ENCODE measurements around the gene KHNYN. TPM values are rescaled to one million over a fixed set of nuclear protein-coding genes. Genes with fewer than 3 reads are reported as not detected.

KHNYN gene
- total RNA-seq, 1 donor: 43.2 TPM

DNA sequence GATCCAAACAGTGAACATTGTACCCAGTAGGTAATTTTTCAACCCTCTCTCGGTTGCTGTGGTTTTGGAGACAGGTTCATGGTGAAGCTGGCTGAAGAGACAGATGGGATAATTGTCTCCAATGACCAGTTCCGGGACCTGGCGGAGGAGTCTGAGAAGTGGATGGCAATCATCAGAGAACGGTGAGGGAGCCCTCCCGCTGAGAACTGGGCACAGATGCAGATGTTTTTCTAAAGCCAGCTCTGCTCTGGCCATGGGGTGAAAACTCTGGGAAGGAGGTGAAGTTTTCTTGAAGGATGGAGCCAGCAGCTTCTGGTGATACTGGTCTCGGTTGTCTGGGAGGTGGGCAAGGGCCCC, 6.2 kb downstream of the KHNYN start:
- TF ChIP-seq, protein P1, sequence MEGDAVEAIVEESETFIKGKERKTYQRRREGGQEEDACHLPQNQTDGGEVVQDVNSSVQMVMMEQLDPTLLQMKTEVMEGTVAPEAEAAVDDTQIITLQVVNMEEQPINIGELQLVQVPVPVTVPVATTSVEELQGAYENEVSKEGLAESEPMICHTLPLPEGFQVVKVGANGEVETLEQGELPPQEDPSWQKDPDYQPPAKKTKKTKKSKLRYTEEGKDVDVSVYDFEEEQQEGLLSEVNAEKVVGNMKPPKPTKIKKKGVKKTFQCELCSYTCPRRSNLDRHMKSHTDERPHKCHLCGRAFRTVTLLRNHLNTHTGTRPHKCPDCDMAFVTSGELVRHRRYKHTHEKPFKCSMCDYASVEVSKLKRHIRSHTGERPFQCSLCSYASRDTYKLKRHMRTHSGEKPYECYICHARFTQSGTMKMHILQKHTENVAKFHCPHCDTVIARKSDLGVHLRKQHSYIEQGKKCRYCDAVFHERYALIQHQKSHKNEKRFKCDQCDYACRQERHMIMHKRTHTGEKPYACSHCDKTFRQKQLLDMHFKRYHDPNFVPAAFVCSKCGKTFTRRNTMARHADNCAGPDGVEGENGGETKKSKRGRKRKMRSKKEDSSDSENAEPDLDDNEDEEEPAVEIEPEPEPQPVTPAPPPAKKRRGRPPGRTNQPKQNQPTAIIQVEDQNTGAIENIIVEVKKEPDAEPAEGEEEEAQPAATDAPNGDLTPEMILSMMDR (IDR thresholded peaks at IDR 0.05; ENCODE audit: insufficient read depth, low read depth, low read length): no peak
- no peak for DNase-seq (ENCODE audit: low read depth)
- H3K4me3 ChIP-seq (ENCODE audit: low read depth, low read length): no peak overlapping the region

DNA sequence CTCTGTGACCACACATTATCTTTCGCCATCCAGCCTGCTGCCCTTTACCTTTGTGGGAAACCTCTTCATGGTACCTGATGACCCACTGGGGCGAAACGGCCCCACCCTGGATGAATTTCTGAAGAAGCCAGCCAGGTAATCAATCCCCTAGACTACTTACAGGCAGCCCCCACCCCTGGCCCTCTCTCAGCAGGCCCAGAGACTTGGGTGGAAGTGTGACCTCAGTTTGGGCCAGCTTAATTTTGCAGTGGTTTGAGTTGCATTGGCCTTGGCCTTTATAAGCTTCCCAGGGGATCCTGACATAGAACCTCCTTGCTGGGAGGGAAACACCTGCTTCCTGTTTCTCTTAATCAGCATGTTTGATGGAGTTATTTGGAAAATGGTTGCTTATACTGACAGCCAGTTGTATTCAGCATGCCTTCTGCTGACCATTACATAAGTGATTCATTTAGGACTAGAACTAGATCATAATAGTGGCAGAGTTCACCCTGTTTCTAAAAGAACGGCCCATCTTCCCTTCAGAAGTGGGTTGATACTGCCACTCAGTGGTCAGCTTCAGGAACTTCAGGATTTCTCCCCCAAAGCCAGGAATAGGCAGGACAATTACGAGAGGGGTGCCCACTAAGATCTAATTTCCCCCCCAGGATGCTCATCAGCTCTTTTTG, 6.7 kb downstream of the KHNYN start:
- H3K4me3 ChIP-seq (ENCODE audit: low read depth, low read length): no peak overlapping the region
- TF ChIP-seq, protein P1 (IDR thresholded peaks at IDR 0.05; ENCODE audit: insufficient read depth, low read depth, low read length): peak; percentile 79
- DNase-seq (ENCODE audit: low read depth): peak; percentile 78

DNA sequence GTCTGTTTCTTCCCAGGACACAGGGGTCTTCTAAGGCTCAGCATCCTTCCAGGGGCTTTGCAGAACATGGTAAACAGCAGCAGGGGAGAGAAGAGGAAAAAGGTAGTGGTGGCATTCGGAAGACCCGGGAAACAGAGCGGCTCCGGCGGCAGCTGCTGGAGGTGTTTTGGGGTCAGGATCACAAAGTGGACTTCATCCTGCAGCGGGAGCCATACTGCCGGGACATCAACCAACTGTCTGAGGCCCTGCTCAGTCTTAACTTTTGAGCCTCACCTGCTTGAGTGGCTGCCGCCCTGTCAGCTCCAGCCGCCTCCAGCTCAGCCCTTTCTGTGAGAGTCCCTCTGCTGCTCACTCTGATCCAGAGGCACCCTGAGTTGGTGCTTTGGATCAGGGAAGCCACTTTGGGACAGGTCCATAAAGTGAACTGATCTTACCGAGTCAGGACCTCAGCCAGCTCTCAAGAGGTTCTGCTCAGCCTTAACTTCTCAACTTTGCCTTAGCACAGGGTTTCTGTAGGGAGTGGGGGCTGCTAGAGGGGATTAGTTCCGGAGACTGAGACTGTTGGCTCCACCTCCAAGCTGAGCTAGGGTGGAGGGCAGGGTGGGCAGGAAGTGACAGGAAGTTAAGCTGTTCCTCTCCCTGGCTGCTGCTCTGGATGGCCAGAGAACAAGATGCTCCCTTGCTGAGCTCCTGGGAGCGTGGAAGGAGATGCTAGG, 7.4 kb downstream of the KHNYN start:
- TF ChIP-seq, protein P1 (IDR thresholded peaks at IDR 0.05; ENCODE audit: insufficient read depth, low read depth, low read length): no peak
- no peak overlapping the region for H3K4me3 ChIP-seq (ENCODE audit: low read depth, low read length)
- no peak for DNase-seq (ENCODE audit: low read depth)

DNA sequence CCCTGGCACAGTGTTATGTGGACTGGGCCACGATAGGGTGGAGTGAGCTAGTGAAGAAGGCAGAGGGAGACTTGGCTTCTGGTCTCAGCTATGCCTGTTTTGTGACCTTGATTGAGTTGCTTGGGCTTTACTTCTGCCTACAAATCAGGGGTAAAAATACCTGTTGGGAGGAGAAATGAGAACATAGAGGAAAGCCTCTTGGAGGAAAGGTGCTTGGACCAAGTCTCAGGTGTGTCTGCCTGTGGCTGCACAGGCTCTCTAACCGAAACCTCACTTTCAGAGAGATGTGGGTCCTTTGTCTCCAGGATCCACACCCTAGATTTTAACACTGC, 7.9 kb downstream of the KHNYN start:
- DNase-seq (ENCODE audit: low read depth): no peak
- H3K4me3 ChIP-seq (ENCODE audit: low read depth, low read length): no peak overlapping the region
- TF ChIP-seq, protein P1 (IDR thresholded peaks at IDR 0.05; ENCODE audit: insufficient read depth, low read depth, low read length): no peak

DNA sequence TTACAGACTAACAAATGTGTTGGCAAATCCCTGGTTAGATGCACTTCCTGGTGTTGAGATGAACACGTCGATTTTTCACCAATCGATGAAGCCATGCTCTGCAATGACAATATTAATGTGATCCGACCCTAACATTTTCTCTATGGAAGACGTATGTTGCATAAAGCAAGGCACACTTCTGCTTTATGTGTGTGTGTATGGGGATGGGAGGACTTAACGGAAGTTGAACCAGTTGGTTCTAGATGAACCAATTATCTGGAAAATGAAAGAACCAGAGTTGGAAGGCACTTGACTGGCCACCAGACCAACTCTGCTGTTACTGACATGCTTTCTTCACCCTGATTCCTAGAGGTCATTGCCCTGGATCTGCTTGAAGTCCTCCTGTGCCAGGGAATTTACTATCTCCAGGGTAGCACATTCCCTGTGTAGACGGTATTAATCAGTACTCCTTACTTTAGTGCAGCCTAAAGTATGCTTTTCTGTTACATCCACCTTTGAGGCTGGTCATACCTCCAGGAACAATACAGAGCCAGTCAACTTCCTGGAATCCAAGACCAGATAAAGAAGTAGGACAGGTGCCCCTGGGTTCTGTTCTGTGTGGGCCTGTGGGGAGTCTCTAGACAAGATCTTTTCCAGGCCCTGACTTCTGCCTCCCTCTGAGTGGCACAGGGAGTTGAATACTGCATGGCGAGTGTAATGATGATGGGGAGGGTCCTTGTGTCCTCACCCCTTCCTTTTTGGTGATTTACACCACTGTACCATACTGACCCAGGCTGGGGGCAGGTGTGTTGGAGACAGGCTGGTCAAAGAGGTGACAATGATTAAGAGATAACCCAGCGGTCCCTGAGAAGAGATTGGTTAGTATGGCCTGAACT, 8.7 kb downstream of the KHNYN start:
- TF ChIP-seq, protein P1 (IDR thresholded peaks at IDR 0.05; ENCODE audit: insufficient read depth, low read depth, low read length): no peak
- DNase-seq (ENCODE audit: low read depth): no peak
- no peak overlapping the region for H3K4me3 ChIP-seq (ENCODE audit: low read depth, low read length)

DNA sequence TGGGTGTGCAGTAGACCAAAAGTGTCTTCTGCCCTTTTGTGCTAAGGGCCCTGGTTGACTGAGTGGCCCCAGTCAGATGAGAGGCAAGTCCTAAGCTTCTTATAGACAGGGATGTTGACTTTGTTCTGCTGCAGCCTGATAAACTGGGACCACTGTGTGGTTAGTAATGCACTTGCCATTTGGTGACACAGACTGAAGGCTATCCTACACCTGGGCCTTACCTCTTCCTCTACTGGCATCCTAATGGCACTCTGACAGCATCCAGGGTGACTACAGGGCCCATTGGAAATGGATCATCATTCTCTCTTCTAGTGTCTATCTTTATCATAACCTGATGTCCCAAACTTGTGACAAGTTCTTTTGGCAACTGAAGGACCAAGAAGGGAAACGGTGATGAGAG, 9.5 kb downstream of the KHNYN start:
- no peak overlapping the region for H3K4me3 ChIP-seq (ENCODE audit: low read depth, low read length)
- TF ChIP-seq, protein P1 (IDR thresholded peaks at IDR 0.05; ENCODE audit: insufficient read depth, low read depth, low read length): no peak
- no peak for DNase-seq (ENCODE audit: low read depth)

Data from fibroblast of villous mesenchyme (primary cell).